Epidermal melanocyte (primary cell): ENCODE measurements around the gene WAPL.

ENCODE experiments used
- DNase-seq: peaks from one replicate; pipeline ENCODE4 v3.0.0; 2011; ENCODE audit warnings: low spot score; ENCODE audit not compliant: insufficient read length

The WAPL gene

GRCh38 chr10:86461963-86462804, 59.4 kb downstream of the WAPL start:
- no peak for DNase-seq

- DNase-seq: no peak
Observed at GRCh38 chr10:86451604-86451960, 70.0 kb downstream of the WAPL start.

- no peak for DNase-seq
Observed at GRCh38 chr10:86450806-86451603, 70.6 kb downstream of the WAPL start.

- no peak for DNase-seq
Observed at GRCh38 chr10:86449926-86450558, 71.5 kb downstream of the WAPL start.

- no peak for DNase-seq
Observed at GRCh38 chr10:86447432-86447831, 74.2 kb downstream of the WAPL start.

GRCh38 chr10:86446987-86447386, 74.6 kb downstream of the WAPL start:
- DNase-seq: no peak

- no peak for DNase-seq
Observed at GRCh38 chr10:86446440-86446839, 75.2 kb downstream of the WAPL start.

- no peak for DNase-seq
Observed at GRCh38 chr10:86443936-86444335, 77.7 kb downstream of the WAPL start.

- DNase-seq: no peak
Observed at GRCh38 chr10:86443069-86443468, 78.5 kb downstream of the WAPL start.

GRCh38 chr10:86440874-86441843, 80.4 kb downstream of the WAPL start:
- no peak for DNase-seq

- DNase-seq: no peak
Observed at GRCh38 chr10:86439544-86439943, 82.0 kb downstream of the WAPL start.

GRCh38 chr10:86438091-86438749, 83.4 kb downstream of the WAPL start:
- no peak for DNase-seq

- DNase-seq: no peak
Observed at GRCh38 chr10:86437447-86437846, 84.1 kb downstream of the WAPL start.

GRCh38 chr10:86436963-86437362, 84.6 kb downstream of the WAPL start:
- no peak for DNase-seq

- DNase-seq: no peak
Observed at GRCh38 chr10:86434656-86435055, 86.9 kb downstream of the WAPL start.

- no peak for DNase-seq
Observed at GRCh38 chr10:86423739-86424138, 97.9 kb downstream of the WAPL start.

- DNase-seq: no peak
Observed at GRCh38 chr10:86419101-86419500, 102.5 kb downstream of the WAPL start.

GRCh38 chr10:86415583-86415982, 106.0 kb downstream of the WAPL start:
- no peak for DNase-seq

GRCh38 chr10:86415116-86415515, 106.5 kb downstream of the WAPL start:
- DNase-seq: no peak

GRCh38 chr10:86413046-86413728, 108.4 kb downstream of the WAPL start:
- DNase-seq: no peak
